ENCODE measurements around the gene POLD1.
"Not testable (repeated sequence)": the region's sequence is repeated elsewhere in the genome, so short reads cannot be mapped to it uniquely, and the experiment has no call there.

POLD1 gene

GRCh38 chr19:50383852-50384684 lies at the start of gene POLD1:
TSS of gene POLD1 (plus strand) at chr19:50384347. CDS start at chr19:50398852, 14,505 bp downstream.
- peak; percentile 91 for DNase-seq (ENCODE audit: low read depth)

GRCh38 chr19:50334741-50335421 lies 49.3 kb upstream of the POLD1 start:
- no peak for DNase-seq (ENCODE audit: low read depth)

GRCh38 chr19:50337031-50337430 lies 47.1 kb upstream of the POLD1 start:
- not testable (repeated sequence) for DNase-seq (ENCODE audit: low read depth)

GRCh38 chr19:50340331-50340730 lies 43.8 kb upstream of the POLD1 start:
- no peak for DNase-seq (ENCODE audit: low read depth)

GRCh38 chr19:50341091-50341564 lies 43.0 kb upstream of the POLD1 start:
- no peak for DNase-seq (ENCODE audit: low read depth)

GRCh38 chr19:50344661-50345318 lies 39.4 kb upstream of the POLD1 start:
- DNase-seq (ENCODE audit: low read depth), result no peak

- not testable (repeated sequence) for DNase-seq (ENCODE audit: low read depth)
Measured at GRCh38 chr19:50347089-50347581, 37.0 kb upstream of the POLD1 start.

GRCh38 chr19:50349277-50350057 lies 34.7 kb upstream of the POLD1 start:
- DNase-seq (ENCODE audit: low read depth), result no peak

- no peak for DNase-seq (ENCODE audit: low read depth)
Measured at GRCh38 chr19:50352242-50352641, 31.9 kb upstream of the POLD1 start.

- DNase-seq (ENCODE audit: low read depth), result not testable (repeated sequence)
Measured at GRCh38 chr19:50353487-50353880, 30.7 kb upstream of the POLD1 start.

- DNase-seq (ENCODE audit: low read depth), result no peak
Measured at GRCh38 chr19:50356691-50357177, 27.4 kb upstream of the POLD1 start.

- DNase-seq (ENCODE audit: low read depth), result peak; percentile 24
Measured at GRCh38 chr19:50357178-50358100, 26.7 kb upstream of the POLD1 start.

- peak; percentile 14 for DNase-seq (ENCODE audit: low read depth)
Measured at GRCh38 chr19:50358483-50359327, 25.4 kb upstream of the POLD1 start.

- DNase-seq (ENCODE audit: low read depth), result no peak
Measured at GRCh38 chr19:50359328-50359818, 24.8 kb upstream of the POLD1 start.

- DNase-seq (ENCODE audit: low read depth), result no peak
Measured at GRCh38 chr19:50361290-50362029, 22.7 kb upstream of the POLD1 start.

GRCh38 chr19:50362030-50362412 lies 22.1 kb upstream of the POLD1 start:
- DNase-seq (ENCODE audit: low read depth), result no peak

- no peak for DNase-seq (ENCODE audit: low read depth)
Measured at GRCh38 chr19:50362656-50363424, 21.3 kb upstream of the POLD1 start.

All from GM04504 (cell line).